ENCODE data around the gene FARP2.
"Not testable (repeated sequence)": the region's sequence is repeated elsewhere in the genome, so short reads cannot be mapped to it uniquely, and the experiment has no call there.

Gene FARP2

DNA sequence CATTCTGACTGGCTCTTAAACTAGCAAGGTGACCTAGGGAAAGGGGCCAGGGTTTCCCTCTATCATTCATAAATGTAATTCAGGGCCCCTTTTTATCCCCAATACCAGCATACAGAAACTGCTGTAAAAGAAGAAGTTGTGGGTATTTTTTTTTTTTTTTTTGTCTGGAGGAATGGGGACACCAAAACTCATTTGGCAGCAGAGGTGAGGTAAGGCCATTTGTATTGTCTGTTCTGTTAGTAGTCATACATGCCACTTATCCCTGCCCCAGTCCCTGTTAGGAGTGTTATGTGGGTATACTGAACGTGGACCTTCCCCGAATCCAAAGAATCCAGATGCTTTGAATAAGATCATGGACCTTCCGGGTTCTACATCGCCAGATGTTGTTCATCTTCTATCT is 38.7 kb upstream of the FARP2 start:
- TF ChIP-seq, protein P1, sequence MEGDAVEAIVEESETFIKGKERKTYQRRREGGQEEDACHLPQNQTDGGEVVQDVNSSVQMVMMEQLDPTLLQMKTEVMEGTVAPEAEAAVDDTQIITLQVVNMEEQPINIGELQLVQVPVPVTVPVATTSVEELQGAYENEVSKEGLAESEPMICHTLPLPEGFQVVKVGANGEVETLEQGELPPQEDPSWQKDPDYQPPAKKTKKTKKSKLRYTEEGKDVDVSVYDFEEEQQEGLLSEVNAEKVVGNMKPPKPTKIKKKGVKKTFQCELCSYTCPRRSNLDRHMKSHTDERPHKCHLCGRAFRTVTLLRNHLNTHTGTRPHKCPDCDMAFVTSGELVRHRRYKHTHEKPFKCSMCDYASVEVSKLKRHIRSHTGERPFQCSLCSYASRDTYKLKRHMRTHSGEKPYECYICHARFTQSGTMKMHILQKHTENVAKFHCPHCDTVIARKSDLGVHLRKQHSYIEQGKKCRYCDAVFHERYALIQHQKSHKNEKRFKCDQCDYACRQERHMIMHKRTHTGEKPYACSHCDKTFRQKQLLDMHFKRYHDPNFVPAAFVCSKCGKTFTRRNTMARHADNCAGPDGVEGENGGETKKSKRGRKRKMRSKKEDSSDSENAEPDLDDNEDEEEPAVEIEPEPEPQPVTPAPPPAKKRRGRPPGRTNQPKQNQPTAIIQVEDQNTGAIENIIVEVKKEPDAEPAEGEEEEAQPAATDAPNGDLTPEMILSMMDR (conservative IDR thresholded peaks at IDR 0.05; ENCODE audit: low read depth, low read length): no peak
- H3K4me3 ChIP-seq (ENCODE audit: low read length): peak overlapping the region; percentile 91
- no peak for DNase-seq (ENCODE audit: low read depth)

DNA sequence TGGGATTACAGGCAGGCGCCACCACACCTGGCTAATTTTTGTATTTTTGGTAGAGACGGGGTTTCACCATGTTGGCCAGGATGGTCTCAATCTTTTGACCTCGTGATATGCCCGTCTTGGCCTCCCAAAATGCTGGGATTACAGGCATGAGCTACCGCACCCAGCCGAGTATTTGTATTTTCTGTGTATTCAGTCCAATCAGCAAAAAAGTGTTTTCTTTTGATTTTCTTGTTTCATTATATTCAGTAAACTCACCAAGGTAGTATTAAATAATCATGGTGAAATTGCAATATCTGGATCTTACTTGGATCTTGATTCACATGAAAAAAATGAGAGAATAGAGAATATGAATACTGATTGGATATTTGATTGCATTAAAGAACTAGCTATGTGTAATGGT is 37.3 kb upstream of the FARP2 start:
- DNase-seq (ENCODE audit: low read depth); H3K4me3 ChIP-seq (ENCODE audit: low read length): not testable (repeated sequence)

DNA sequence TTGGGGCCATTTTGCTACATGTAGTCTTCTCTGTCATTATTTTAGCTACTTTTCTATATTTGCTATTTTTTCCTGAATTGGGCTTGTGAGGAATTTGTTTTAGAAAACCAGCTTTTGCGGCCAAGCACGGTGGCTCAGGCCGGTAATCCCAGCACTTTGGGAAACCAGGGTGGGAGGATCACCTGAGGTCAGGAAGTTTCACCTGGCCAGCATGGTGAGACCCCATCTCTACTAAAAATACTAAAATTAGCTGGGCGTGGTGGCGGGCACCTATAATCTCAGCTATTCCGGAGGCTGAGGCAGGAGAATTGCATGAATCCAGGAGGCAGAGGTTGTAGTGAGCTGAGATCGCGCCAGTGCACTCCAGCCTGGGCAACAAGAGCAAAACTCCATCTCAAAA is 35.7 kb upstream of the FARP2 start:
- no peak for DNase-seq (ENCODE audit: low read depth)
- H3K4me3 ChIP-seq (ENCODE audit: low read length): no peak overlapping the region
- TF ChIP-seq, protein P1 (conservative IDR thresholded peaks at IDR 0.05; ENCODE audit: low read depth, low read length): no peak

DNA sequence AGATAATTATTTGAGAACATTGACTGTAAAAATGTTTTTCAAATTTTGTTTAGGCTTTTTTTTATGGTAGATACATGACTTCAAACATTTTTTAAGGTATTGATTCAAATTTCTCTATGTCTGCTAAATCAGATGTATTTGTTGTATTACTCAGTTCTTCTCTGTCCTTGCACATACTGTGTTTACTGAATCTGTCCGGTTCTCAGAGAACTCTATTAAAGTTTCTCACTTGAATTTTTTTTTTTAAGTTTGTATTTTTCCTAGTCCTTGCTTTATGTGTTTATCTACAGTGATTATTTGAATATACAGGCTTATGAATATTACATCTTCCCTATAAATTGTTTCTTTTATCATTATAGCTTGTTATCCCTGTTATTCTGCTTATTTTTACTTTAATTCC is 35.1 kb upstream of the FARP2 start:
- no peak overlapping the region for H3K4me3 ChIP-seq (ENCODE audit: low read length)
- DNase-seq (ENCODE audit: low read depth): no peak
- TF ChIP-seq, protein P1 (conservative IDR thresholded peaks at IDR 0.05; ENCODE audit: low read depth, low read length): no peak

DNA sequence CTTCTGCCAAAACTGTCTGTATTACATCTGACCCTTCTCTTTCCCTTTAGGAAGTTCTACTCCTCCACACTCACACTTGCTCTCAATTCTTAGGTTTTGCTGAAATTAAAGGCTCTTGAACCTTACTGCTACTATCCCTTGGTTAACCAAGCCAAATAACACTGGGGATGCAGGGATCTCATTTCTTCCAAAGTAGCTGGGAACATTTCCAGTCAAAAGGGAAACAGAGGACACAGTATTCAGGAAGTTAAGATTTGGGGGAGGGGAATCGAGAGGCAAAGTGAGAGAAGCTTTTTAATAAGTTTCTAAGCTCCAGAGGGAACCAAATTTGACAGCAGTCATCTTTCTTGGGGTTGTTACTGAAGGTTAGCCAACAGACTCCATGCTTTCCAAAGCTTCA is 34.2 kb upstream of the FARP2 start:
- H3K4me3 ChIP-seq (ENCODE audit: low read length): no peak overlapping the region
- TF ChIP-seq, protein P1 (conservative IDR thresholded peaks at IDR 0.05; ENCODE audit: low read depth, low read length): no peak
- no peak for DNase-seq (ENCODE audit: low read depth)

DNA sequence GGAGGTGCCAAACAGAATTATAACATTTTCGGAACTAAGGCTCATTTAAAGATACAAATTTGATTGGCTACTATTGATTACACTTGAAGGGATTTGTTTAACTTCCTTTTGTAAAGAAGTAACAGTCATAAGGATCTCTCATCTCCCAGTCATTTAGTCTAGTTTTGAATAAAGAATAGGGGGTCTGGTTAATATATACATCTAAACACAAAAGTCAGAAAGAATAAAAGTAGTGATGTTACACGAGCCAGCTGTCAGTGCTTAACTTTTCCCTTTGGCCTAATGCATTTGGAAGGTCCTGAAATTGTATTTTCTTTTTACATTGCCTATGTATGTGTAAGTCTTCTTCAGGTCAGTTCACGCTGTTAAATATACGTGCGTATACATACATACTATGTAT is 32.3 kb upstream of the FARP2 start:
- H3K4me3 ChIP-seq (ENCODE audit: low read length): no peak overlapping the region
- TF ChIP-seq, protein P1 (conservative IDR thresholded peaks at IDR 0.05; ENCODE audit: low read depth, low read length): no peak
- no peak for DNase-seq (ENCODE audit: low read depth)

DNA sequence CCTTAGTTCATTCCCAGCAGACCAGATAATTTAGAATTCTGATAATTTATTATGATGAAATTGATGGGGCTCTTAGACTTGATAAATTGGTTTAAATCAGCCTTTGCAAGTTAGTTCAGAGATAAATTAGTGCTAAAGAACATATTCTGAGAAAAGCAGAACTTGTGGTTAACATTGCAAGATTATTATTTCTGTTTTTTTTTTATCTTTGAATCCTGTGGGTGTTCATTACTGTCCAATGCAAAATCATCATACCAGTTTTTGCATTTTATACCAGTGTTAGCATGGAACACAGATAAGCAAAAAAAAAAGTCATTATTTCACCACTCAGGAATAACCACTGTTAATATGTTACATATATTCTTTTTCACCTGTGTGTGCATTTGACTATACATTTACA is 31.3 kb upstream of the FARP2 start:
- DNase-seq (ENCODE audit: low read depth): no peak
- TF ChIP-seq, protein P1 (conservative IDR thresholded peaks at IDR 0.05; ENCODE audit: low read depth, low read length): no peak
- H3K4me3 ChIP-seq (ENCODE audit: low read length): no peak overlapping the region

DNA sequence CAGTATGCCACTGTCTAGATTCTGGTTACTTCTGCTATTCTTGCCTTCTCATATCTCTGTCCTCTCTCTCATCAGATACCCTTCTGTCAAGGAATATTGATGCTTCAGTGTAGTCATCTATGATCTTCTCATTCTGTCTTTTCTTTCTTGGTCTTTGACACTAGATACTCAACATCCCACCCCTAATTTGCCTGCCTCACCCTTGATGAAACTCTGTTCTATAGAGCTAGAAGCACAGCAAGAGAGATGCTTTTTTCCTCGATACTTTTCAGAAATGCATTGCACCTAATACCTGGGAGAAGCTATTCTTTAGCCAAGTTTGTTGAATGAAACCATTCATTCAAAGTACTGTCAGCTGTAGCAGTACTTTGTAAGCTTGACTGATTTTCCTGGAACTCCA is 30.8 kb upstream of the FARP2 start:
- DNase-seq (ENCODE audit: low read depth): no peak
- H3K4me3 ChIP-seq (ENCODE audit: low read length): no peak overlapping the region
- TF ChIP-seq, protein P1 (conservative IDR thresholded peaks at IDR 0.05; ENCODE audit: low read depth, low read length): no peak

All from retinal pigment epithelial cell (primary cell).